Glomerular visceral epithelial cell (primary cell): ENCODE data around the gene PGM3.

Experiments used
- DNase-seq: peaks from one replicate; pipeline ENCODE4 v3.0.0-alpha.2; 2016; ENCODE audit errors: extremely low spot score

The PGM3 gene

DNA sequence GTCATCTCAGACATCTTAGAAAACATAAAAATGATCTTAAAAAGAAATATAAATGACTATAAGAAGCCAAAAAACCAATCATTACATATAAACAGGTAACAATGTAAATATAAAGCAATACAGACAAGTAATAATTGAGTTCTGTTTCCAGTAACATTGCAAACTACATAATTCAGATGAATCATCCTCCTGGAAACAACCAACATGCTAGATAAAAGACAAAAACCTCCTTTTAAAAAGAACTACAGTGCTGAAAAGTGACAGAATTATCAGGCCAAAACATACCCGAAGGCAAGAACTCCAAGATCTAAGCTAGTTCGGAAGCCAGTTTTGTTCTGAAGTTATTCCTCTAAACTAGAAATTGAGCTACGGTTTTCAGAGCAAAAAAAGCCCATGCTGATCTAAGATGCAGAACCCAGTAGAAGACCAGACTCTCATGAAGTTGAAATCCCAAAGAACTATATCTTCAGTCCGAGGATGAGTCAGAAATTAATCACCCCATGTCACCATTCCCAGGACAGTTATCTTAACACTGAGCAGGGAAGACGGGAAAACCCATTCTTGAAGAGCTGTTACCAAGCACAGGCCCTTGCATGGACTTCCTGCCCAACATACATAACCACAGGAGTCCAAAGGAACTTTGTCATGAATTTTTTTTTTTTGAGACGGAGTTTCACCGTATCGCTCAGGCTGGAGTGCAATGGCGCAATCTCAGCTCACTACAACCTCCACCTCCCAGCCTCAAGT is 9.8 kb downstream of the PGM3 start:
- DNase-seq = peak; percentile 94

DNA sequence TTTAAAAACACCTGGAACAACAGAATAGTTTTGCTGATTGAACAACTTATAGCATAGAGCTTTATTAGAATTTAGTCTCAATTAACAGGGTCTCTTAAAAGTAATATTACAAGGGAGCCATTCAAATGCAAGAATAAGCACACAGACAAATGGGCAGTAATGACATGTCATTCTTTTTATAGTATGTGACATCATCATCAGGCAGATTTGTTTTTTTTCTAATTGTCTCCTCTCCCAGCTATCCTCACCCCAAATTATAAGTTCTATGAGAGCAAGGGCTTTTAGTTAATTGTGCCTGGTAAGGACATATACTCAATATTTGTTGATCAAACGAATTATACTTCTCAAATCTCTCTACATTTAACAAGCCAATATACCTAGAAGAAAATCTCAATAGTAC is 11.0 kb downstream of the PGM3 start:
- DNase-seq = no peak

DNA sequence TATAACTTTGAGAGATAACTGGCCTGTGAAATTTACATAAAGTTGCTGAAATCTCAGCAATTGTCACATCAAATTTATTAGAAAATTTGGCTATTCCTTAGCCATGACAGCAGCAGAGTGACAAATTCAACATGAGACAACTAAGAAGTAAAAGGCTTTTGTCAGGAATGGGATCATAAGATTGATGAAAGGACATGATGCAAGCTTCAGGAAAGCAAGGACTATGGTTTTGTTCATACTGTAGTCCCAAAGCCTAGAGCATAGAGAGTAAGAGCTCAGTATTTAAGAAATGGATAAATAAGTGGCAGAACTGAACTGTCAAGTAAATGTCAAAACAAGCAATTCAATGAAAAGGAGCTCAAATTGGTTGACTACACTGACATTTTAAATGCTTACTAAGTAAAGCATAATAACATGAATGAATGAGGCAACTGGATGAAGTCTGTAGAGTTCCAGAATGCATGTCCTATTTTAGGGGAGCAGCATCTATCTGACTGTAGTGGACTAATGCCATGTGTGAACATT is 12.6 kb downstream of the PGM3 start:
- no peak for DNase-seq

DNA sequence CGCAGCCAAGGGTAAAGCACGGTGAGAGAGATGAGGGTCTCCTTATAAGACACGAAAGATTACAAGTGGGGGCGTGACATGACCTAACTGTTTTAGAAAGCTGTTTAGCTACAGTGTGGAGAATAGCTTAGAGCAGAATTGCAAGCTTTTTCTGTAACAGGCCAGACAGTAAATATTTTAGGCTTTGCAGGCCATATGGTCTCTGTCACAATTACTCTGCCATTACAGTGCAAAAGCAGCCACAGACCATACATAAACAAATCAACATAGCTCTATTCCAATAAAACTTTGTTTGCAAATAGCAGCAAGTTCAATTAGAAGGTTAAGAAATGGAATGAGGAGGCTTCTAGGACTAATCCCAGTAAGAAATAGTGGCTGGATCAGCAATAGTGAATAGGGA is 16.8 kb downstream of the PGM3 start:
- no peak for DNase-seq

GRCh38 chr6:83169511-83169910 is 23.6 kb downstream of the PGM3 start:
- DNase-seq = no peak

GRCh38 chr6:83169106-83169505 is 24.0 kb downstream of the PGM3 start:
- DNase-seq = no peak

GRCh38 chr6:83168556-83168955 is 24.5 kb downstream of the PGM3 start:
- no peak for DNase-seq

DNA sequence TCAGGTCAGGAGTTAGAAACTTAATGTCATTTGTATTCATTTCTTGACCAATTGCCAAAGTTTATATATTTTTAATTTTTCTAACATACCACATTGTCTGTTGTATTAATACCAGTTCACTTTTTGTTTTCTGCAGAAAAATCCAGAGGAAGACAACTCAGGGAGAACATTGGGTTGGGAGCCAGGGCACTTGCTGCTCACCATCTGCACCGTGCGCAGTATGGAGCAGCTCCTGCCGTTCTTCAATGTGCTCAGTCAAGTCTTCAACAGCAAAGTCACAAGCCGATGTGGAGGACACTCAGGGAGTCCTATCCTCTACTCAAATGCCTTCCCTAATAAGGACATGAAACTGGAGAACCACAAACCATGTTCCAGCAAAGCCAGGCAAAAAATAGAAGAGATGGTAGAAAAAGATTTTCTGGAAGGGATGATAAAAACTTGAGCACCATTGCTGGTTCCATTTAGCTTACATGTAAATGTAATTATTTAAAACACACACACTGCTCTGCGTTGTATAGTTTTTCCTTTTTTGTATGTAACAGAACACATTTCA is 25.3 kb downstream of the PGM3 start:
- DNase-seq = no peak

DNA sequence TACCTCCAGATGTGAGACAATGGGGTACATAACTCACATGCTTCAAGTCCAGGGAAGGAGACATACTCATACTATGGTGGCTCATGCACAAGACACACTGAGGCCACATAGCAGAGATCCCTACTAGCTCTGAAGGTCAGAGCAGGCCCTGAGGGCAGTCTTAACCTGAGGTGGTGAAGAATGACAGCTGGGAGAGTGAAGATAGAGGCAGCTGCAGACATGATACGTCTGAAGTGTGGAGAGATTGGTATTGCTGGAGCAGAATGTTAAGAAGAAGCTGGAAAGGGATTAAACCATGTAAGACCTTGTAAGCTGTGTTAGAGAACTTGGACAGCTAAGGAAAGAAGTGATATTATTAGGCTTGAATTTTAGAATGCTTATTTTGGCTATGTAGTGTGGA is 32.9 kb downstream of the PGM3 start:
- DNase-seq = no peak

DNA sequence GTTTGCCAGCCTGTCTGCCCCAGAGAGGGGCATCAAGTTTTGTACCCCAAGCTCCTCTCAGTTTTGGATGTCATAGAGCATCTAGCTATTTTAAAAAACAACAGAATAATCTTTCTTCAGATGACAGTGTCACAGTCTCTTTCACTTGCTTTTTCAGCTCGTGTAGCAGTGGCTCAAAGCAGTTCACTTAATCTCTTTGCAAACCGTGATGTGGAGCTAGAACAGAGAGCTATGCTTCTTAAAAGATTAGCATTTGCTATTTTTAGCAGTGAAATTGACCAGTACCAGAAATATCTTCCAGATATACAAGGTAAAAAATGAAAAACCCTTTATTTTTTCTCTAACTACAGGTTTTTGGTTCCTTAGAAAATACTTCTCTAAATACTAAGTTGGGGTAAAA is 37.3 kb downstream of the PGM3 start:
- no peak for DNase-seq

GRCh38 chr6:83153883-83154521 is 39.1 kb downstream of the PGM3 start:
- no peak for DNase-seq

- DNase-seq = no peak
Measured at GRCh38 chr6:83152913-83153312, 40.2 kb downstream of the PGM3 start.

- DNase-seq = no peak
Measured at GRCh38 chr6:83151114-83151513, 42.0 kb downstream of the PGM3 start.

DNA sequence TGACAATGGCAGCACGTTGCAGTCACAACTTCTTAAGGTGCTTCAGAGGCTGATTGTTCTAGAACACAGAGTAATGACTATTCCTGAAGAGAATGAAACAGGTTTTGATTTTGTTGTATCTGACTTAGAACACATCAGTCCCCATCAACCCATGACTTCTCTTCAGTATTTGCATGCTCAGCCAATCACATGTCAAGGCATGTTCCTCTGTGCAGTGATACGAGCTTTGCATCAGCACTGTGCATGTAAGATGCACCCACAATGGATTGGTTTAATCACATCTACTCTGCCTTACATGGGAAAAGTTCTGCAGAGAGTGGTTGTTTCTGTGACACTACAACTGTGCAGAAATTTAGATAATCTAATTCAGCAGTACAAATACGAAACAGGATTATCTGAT is 54.3 kb downstream of the PGM3 start:
- no peak for DNase-seq

DNA sequence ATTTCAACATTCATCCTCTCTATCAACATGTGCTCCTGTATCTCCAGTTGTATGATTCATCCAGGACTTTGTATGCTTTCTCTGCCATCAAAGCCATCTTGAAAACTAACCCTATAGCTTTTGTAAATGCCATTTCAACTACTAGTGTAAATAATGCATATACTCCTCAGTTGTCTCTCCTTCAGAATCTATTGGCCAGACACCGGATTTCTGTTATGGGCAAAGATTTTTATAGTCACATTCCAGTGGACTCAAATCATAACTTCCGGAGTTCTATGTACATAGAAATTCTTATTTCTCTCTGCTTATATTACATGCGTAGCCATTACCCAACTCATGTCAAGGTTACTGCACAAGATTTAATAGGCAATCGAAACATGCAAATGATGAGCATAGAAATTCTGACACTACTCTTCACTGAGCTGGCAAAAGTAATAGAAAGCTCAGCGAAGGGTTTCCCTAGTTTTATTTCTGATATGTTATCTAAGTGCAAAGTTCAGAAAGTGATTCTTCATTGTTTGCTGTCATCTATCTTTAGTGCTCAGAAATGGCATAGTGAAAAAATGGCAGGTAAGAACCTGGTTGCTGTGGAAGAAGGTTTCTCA is 54.8 kb downstream of the PGM3 start:
- no peak for DNase-seq

DNA sequence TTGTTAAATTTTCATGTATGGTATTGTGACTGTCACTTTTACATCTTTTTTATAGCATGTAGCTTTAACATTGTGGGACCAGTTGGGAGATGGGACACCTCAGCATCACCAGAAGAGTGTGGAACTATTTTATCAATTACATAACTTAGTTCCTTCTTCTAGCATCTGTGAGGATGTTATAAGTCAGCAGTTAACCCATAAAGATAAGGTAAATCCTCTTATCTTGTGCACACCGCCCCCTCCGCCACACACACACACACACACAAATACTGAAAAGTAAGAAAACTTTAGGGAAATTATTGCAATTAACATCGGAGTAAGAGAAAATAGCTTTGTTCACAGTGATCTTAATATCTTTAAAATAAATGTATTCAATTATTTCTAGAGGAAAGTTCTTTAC is 60.9 kb downstream of the PGM3 start:
- no peak for DNase-seq

DNA sequence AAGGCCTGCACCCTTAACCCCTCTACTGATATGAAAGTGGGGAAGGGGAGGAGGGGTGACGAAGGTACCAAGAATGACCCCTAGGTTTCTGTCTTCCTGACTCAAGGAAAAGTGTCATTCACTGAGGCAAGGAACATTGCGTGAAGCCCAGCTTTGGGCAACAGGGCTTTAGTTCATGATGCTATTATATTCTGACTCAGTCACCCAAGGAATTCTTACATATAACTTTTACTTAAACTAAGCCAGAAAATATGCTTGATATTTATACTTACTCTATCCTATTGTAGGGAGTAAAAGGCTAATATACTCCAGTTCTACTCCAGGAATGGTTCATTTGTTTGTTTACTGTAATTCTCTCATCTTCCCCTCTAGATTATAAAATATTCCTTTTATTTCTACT is 65.1 kb downstream of the PGM3 start:
- DNase-seq = no peak

DNA sequence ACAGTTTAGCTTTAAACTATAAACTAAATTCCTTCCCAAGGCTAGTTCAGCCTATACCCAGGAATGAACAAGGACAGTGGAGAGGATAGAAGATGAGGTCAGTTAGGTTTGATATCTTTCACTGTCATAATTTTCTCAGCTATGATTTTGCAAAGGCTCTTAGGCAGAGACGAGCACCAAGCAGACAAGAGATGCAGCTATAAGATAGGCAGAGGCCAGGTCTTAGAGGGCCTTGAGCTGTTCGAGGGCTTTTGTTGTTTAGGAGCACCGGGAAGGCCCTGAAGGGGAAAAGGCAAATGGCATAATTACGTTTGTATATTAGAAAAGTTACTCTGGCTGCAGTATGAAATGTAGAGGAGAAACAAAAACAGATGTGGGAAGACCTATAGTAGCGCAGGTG is 65.8 kb downstream of the PGM3 start:
- no peak for DNase-seq

DNA sequence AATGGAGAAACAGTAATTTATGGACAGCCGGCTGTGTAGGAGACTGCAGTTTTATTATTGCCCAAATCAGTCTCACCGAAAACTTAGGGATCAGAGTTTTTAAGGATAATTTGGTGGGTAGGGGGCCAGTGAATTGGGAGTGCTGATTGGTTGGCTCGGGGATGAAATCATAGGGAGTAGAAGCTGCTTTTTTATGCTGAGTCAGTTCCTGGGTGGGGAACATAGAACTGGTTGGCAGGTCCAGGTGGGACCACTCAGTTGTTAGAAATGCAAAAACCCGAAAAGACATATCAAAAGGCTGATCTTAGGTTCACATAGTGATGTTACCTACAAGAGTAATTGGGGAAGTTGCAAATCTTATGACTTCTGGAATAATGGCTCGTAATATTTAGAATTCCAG is 66.3 kb downstream of the PGM3 start:
- DNase-seq = no peak

DNA sequence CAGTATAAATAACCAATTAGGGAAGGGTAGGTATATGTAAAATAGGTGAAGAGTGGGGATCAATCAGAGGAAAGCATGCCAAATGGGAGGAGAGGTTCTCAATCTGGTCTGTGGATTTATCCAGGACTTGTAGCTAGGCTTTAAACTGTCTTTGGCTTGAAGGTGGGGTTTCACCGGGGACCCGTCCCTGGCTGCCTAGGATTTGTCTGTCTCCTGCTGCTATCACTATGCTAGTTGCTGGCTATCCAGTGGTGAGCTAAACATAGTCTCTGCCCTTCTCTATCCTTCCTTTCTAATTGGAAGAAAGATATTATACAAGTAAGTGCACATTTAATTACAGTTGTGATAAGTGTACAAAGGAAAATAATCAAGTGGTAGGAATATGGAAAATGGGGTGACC is 66.8 kb downstream of the PGM3 start:
- no peak for DNase-seq

- DNase-seq = no peak
Measured at GRCh38 chr6:83125425-83125824, 67.6 kb downstream of the PGM3 start.

GRCh38 chr6:83124553-83124952 is 68.5 kb downstream of the PGM3 start:
- DNase-seq = no peak
